ENCODE data around the gene FMR1.

DNA sequence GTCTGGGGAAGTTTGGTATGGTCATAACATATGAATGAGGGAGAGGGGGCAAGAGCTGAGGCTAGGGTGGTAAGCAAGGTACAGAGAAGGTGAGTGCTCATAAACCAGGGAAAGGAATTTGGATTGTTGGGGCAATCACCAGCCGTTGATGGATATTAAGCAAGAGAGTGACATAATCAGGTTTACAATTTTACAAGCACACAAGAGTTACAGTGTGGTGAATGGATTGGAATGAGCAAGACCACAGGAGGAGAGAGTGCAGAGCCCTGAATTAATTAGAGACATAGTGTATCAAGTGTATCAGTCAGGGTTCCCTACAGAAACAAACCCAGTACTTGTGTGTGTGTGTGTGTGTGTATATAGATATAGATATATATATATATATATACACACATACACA is 50.8 kb downstream of the FMR1 start:
- TF ChIP-seq CTCF (IDR thresholded peaks at IDR 0.05) (no peak), POLR2A (IDR thresholded peaks at IDR 0.05) (no peak)
